COLO829 (cell line): Measurements from ENCODE around the gene DUS1L.

ENCODE experiments used
- DNase-seq: peaks from one replicate; pipeline ENCODE4 v3.0.0; 2012; ENCODE audit warnings: low spot score

DUS1L gene

DNA sequence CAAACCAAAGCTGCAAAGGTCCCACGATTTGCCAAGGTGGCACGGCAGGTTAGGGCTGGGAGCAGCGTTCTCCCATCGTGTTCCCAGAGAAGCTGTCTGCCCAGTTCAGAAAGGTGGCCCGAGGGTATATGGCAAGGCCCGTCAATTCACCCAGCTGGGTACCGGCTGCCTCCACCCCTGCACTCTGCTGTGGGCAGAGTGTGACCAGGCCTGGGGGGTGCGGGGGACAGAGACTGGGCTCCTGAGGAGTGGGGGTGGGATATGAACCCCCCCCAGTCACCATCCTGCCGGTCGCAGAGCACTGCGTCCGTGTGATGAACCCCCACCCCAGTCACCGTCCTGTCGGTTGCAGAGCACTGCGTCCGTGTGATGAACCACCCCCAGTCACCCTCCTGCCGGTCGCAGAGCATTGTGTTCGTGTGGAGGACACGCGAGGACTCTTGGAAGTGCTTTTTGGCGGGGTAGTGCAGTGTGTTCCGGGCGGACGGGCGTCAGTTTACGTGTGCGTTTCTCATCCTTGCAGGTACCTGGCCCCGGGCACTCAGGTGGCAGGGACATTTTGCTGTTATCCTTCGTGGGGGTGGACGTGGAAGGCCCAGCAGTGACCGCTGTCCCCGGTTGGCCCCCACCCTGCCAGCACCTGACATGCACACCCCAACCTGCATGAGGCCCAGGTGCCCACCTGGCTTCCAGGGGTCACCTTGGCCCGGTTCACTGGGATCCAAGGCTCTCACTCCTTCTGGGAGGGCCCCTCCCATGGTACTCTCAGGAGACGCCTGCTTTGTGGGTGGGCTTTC, 35.1 kb upstream of the DUS1L start:
- no peak for DNase-seq

DNA sequence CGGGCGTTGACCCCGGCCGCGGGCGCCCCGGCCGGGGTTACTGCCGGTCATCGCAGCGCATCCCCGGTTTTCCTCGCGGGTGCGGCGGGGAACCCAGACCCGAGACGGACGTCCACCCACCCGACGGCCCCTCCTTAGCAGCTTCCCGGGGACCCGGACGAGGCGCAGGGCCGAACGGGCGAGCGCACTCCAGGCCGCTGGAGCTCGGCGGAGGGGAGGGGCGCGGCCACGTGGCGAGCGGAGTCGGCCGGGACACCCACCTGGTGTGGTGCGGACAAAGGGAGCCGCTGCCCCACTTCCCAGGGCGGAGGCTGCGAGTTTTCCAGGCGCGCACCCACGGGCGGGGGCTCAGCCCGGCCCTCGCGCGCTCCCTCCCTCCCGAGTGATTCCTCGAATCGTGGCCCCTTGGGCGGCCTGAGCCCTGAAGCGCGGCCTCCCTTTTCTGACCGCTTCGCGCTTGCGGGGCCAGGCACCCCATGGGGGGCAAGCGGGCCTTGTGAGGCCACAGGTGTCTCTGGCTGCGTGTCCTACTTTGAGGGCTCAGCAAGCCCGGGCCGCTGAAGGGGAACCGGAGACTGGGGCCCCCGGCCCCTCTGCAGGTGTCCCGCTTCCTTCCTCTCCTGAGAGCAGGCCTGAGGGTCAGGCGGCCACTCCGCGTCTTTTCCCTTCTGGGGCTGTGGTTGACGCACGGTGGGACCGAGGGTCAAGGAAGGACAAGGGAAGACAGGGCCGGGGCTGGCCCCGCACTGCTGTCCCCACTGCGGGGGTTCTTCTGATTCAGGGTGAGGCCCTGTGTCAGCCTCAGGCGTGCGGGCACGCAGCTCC, 33.5 kb upstream of the DUS1L start:
- no peak for DNase-seq

DNA sequence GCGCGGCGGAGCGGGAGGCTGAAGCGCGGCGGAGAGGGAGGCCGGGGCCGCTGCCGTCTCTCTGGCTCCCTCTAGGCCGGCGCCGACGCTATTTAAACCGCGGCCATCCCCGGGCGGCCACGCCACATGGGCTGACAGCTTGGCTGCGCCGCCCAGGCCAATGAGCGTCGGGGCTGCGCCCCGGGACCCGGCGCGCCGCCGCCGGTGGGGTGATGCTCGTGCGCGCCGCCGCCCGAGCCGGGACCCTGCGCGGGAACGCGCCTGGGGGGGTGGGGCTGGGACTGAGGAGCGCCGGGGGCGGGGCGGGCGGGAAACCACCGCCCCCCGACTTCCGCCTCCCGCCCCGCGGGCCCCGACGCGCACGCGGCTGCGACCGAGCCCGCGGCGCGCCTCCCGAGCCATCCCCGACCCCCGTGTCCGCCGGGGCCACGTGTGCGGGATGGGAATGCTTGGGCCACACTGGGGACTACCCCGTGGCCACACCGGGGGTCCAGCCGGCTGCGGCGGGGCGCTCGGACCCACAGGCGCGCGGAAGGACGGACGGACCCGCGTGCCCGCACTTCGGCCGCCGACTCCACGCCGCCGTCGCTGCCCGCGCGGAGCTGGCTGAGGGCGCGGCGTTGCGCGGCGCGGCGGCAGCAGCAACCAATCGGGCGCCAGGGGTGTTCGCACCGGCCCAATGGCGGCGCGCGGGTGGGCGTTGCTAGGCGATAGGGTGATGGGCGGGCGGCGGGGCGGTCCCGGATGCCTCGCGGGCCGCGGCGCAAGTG, 32.8 kb upstream of the DUS1L start, which contains the start of gene FASN:
FASN (minus strand) TSS at position 68 of the 770 bp plus-strand sequence. CDS start 1,791 bp downstream, outside the sequence.
- peak; percentile 96 for DNase-seq

DNA sequence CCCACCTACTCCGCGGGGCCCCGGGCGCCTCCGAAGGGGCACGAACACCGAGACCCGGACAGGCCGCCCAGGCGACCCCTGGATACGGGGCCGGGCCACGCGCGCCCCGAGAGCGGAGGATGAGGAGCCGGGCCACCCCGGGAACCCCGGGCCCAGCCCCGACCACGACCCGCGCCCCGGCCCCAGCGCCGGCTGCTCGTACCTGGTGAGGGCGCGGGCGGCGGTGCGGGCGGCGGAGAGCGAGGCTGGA, 32.2 kb upstream of the DUS1L start:
- no peak for DNase-seq

DNA sequence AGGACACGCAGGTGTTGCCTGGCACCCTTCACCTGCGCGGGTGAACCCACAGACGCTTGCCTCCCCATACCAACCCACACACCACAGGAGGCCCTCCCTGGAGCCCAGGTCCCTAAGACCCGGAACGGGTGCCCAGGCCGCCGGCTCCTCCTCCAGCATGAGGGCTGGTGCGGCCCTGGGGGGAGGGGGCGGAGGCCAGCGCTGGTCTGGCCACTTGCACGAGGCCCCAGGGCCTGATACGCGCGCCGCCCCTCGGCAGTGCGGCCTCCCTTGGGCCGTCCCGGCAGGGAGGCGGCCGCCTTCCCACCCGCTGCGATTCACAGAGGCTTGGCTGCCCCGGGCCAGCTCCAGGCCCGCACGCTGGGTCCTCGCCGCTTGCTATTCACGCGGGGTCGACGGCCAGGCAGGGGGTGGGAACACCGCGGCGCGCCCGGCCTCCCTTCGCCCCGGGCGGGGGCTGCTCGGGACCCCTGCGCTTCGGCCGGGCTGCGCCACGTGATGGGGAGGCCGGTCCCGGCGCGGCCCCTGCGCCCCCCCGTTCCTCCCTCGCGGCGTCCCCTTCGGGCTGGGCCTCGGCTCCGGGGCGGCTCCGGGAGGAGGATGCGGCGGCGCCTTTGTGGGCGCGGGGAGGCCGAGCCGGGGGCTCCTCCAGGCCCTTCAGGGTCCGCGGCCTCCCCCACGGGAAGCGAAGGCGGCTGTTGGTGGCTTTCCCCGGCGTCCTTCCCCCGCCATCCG, 31.7 kb upstream of the DUS1L start:
- DNase-seq, result no peak

DNA sequence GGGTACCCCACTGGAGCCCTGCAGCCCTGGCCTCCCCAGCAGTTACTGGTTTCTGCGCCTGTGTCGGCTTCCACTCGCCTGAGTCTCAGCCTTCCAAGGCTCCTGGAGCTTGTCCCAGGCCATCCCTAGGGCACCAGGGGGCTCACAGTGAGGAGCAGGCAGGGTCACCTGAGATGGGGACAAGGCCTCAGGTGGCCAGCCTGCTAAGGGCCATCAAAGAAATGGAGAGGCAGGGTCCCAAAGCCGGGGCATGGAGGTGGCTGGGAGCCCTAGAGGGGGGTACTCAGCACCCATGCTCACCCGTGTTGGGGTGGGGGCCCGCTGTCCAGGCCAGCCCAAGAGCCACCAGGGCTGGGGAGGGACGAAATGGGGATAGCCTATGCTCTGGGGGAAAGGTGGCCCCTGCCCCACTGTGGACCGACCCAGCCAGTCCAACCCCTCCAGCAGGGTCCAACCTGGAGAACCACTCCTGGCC, 31.1 kb upstream of the DUS1L start:
- no peak for DNase-seq

DNA sequence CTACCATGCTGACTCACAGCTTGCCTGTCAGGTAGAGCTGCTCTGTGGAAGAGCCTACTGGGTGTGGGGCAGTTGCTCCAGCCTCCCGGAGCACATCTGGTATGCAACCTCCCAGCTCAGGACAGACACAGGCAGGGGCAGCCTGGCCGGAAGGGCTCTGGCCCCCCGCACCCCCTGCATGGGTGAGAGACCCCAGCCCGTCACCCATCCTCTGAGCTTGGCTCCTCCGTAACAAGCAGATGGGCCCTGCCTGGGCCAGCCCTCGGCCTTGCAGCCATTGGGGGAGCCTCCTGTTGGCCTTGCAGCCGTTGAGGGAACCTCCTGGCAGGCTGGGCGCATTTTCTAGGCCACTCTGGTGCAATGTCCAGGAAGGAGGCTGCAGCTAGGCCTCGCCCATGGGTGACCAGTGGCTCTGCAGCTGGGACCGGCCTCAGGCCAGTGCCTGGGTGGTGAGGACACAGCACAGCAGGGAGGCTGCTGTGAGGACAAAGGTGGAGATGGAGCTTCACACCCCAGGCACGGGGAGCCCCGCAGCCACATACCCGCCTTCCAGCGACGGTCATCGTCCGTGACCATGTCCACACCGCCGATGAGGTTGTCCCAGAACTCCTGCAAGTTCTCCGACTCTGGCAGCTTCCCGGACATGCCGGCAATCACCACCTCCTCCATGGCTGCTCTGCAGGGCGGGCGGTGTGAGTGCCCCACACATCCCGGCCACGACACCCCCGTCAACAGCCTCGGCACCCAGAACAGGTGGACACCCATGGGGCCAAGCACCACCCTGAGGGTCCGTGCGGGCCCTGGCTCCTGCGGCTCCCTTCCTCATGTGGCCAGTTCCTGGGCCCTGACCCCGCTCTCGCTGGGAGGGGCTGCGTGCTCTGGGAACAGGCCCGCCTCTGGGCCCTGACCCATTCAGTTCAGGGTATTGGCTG, 30.4 kb upstream of the DUS1L start:
- DNase-seq, result no peak

DNA sequence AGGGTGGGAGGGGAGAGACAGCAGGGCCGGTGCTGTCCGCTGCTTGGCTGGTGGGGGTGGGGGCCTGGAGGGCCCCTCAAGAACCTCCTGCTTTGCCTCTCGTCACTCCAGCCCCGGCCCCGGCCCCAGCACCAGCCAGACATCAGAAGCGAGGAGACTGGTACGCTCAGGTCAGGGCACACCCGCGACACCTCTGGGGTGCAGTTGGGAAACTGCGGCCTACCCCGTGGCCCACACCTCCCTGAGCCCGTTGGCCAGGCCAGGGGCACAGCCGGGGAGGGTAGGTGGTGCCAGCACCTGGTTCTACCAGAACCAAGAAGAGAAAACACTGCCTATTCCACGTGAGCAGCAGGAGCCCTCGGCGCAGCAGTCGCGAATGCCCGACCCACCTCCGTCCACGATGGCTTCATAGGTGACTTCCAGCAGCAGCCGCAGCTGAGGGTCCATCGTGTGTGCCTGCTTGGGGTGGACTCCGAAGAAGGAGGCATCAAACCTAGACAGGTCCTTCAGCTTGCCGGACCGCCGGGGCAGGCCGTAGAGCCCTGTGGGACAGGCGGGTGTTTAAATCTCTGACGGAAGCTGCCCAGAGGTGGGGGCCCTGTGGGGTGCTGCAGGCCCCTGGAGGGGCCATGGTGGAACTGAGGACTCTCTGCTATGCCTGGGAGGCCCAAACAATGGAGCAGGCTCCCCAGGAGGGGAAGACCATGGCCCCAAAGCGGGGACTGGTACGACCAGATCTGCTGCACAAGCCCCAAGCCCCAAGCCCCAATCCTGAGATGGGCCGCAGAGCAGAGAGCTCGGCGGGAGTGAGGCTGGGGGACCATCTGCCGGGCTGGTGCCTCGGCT, 29.6 kb upstream of the DUS1L start:
- DNase-seq, result no peak

DNA sequence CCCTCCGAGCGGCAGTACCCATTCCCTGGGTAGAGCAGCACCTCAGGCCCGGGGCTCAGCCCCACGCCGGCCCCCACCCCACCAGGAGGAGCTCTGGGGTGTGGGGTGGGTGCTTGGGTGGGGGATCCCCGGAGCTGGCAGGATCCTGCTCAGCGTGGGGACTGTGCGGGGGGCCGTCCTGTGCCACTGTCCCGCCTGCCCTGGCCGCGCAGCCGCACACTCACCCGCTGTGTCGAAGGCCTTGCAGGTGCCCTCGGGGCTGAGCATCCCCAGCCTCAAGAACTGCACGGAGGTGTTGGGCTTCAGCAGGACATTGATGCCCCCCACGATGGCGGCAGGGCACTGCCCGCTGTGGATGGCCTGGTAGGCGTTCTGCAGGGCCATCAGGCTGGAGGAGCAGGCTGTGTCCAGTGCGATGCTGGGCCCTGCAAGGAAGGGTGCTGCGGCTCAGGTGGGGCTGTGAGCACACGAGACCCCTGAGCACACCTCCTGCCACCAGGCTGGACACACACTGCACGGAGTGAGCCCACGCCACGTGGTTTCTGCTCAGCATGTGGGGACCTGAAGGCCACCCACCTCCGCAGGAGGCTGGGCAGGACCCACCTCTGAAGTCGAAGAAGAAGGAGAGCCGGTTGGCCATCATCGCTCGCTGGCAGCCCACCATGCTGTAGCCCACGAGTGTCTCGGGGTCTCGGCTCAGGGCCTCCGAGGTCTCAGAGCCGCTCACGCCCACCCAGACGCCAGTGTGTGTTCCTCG, 27.6 kb upstream of the DUS1L start:
- DNase-seq, result no peak

DNA sequence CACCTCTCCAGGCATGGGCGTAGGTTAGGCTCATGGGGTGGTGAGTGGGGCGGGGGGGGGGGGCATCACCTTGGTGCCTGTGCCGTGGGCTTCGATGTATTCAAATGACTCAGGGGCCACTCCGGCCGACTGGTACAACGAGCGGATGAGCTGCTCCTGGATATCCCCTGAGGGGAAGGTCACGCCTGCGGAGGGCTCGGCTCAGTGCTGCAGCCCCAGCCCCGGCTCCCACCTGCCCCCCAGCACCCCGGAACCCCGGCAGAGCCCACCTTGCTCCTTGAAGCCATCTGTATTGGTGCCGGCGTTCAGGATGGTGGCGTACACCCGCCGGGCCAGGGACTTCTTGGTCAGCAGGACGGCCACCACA, 27.0 kb upstream of the DUS1L start:
- DNase-seq, result no peak

DNA sequence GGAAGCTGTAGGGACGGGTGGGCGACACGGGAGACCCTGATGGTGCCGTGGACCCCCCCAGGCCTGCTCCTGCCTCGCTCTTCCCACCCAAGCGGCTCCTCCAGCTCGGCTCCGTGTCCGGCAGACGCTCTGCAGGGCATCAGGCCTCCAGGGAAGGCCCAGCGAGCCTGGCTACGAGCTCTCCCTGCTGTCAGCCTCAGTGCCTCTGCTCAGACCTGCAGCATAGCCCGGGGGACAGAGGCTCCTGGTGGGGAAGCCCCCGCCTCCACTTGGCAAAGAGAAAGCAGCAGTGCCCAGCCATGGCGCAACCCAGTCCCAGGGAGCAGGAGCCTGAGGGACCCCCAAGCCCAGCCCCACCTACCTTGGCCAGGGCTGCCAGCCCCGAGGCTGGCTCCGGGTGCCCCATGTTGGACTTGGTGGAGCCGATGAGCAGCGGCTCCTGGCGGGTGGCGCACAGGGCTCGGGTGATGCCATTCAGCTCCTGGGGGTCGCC, 26.5 kb upstream of the DUS1L start:
- DNase-seq, result no peak

DNA sequence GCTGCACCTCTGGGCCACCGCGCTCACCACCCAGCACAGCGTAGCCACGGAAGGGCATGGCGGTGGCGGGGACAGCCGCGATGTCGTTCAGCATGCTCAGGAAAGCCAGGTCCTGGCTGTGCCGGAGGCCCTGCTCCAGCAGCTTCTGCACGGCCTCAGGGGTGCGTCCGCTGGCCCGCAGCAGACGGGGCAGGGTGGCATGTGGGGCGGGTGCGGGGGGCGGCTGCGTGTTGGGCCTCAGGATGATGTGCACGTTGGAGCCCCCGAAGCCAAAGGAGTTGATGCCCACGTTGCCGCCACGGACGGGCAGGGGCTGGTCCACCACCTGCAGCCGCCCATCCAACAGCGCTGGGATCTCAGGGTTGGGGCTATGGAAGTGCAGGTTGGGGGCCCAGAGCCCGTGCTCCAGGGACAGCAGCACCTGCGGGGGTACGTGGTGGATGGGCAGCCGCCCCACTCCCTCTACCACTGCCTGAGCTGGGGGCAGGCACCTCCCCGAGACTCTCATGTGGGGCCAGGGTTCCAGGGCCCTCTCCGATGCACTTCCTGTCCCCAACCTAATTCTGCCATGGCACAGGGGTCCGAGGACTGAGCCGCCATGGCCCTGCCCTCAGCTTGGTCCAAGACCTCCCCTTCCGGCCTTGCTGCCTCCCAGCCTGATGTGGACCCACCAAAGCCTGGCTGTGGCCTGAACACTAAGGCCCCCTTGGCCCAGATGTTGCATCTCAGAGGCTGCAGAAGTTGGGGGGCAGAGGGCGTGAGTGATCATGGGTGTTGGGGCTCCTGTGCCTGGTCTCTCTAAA, 25.9 kb upstream of the DUS1L start:
- DNase-seq, result no peak

DNA sequence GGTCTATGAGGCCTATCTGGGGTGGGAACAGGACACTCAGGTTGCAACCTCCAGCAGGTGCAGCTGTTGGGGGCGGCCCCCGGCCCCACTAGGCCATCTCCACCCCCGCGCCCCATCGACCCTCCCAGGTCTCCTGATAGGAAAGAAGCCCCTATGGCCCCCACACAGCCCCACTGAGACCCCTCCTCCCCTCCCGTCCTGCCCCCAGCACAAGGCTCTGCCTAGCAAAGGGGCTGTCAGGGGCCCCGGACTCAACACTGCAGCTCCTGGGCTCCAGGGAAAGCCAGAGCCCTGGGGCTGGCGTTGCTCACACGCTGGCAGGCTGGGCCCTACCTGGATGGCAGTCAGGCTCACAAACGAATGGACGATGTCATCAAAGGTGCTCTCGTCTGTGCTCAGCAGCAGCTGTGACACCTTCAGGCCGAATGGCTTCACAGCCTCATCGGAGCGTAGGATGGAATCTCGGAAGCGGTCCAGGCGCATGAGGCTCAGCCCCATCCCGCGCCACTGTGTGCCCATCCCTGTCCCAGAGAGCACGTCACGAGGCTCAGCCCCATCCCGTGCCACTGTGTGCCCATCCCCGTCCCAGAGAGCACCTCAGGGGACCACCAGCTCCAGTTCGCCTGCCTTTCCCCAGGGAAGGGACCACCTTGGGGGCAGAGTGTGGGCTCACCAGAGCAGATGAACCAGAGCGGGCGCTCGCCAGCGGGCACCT, 25.1 kb upstream of the DUS1L start:
- no peak for DNase-seq

DNA sequence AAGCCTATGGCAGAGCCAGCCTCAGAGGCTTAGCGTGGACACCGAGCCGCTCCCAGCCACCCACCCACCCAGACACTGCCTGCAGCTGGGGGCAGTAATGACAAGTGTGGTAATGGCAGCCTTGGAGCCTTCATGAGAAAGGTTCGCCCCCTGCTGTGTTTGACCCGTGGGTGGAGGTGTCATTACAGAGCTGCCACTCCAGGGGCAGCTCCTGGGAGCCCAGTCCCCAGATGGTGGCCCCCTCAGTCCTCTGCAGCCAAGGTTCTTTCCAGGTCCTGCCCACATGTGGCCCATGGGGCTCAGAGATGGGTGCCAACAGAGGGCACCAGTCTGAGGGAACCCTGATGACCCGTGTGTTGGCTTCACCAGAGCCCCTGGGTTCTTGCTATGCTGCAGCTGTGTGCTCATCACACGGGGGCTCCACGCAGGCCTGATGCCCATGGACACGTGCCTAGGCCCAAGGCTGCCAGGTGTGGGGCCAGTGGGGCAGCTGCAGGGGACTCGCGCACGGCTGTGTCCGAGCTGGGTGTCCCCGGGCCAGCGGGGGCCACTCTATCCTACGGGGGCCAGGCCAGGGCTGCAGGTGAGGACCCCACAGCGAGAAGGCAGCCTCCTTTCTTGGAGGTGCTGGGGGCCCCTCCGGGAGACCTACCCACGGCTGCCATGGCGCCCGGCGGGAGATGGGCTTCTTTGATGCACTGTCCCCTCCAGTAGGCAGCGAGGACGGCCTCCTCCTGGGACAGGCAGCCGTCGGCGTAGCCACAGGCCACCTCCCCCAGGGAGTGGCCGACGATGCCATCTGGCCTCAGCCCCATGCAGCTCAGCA, 24.3 kb upstream of the DUS1L start:
- DNase-seq, result no peak

DNA sequence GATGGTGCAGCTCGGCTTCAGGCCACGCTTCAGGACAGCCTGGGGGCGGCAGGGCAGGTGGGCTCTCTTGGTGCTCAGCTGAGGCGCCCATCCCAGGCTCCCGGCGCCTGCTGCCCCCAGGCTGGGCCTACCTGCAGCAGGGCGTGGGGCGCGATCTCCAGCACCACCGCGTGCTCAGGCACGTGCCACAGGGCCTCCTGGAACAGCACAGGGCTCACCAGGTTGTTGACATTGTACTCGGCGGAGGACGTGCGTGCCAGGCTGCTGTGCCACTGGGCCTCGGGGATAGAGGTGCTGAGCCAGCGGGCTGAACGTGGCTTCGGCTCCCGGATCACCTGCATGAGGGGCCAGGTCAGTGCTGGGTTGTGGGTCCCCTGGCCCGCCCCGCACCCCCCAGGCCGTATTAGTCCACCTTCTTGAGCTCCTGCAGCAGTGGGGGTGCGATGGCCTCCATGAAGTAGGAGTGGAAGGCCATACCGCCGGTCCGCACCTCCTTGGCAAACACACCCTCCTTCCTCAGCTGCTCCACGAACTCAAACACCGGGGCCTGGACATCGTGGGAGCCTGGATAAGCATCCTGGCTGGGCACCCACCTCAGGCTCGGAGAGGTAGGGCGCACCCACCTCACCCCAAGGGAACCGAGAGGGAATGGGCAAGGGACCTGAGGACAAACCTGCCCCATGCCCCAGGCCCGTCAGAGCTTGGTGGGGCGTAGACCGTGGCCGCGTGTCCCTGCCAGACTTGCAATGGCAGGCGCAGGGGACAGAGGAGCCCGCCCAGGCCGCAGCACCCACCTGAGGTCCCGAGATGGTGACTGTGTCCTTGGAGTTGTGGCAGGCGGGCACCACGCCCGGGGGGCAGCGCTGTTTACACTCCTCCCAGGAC, 23.5 kb upstream of the DUS1L start:
- DNase-seq, result no peak
